HCT116 (cell line): ENCODE results near the gene A4GALT. TPM values are rescaled to one million over a fixed set of nuclear protein-coding genes. Genes with fewer than 3 reads are reported as not detected.
"Not testable (repeated sequence)": the region's sequence is repeated elsewhere in the genome, so short reads cannot be mapped to it uniquely, and the experiment has no call there.

ENCODE experiments used
- ATAC-seq: fragments of 200-7000 bp; cut with Tn5 transposase; 2 replicates; pipeline ENCODE4 v1.9.1; 2020; ENCODE audit warnings: mild to moderate bottlenecking, moderate library complexity
- BruUV-seq: library from RNA; stranded (reverse); fragments of 400-500 nt; replicated peaks from 2 replicates; lab custom pipeline; 2021; lab: Mats Ljungman, UMichigan
- CTCF ChIA-PET: fragments of 300-600 bp; sonication (Branson Sonifier 250); formaldehyde crosslinking; loops from one replicate; lab custom pipeline; 2021; ENCODE audit warnings: antibody characterized with exemption; lab: Charles Lee
- POLR2A ChIA-PET: fragments of 300-600, 350-600 bp; sonication (Branson Sonifier 250); formaldehyde crosslinking; loops from one replicate; lab custom pipeline; 2021; ENCODE audit warnings: antibody characterized with exemption; lab: Charles Lee
- RAD21 ChIA-PET, 2 experiments: fragments of 300-600 bp; sonication (Branson Sonifier 250); formaldehyde crosslinking; loops; one replicate each; lab custom pipeline; 2023; ENCODE audit warnings: low total read pairs in 2 of 2; ENCODE audit not compliant: uncharacterized antibody in 2 of 2, unreplicated experiment in 2 of 2, low non-redundant PET in 1 of 2; lab: Charles Lee
- DNase-seq: peaks from one replicate; pipeline ENCODE4 v3.0.0-alpha.2; 2010; ENCODE audit warnings: low read depth, low spot score
- H2AFZ ChIP-seq: fragments of 200-600 bp; shearing (Covaris generic), sonication (generic); 2 replicates; pipeline ENCODE4 v1.6.1; 2017; ENCODE audit warnings: low read depth, mixed run types, mixed read lengths, antibody characterized with exemption, low read length; ENCODE audit not compliant: poor library complexity, severe bottlenecking
- H3K27ac ChIP-seq: 2 replicates; pipeline ENCODE4 v1.5.1; 2012; ENCODE audit warnings: low read depth, low read length
- H3K27me3 ChIP-seq: fragments of 200-600 bp; sonication (generic); 2 replicates; pipeline ENCODE4 v1.6.1; 2016; ENCODE audit warnings: mixed run types, low read length, mixed read lengths; ENCODE audit not compliant: insufficient read depth
- H3K36me3 ChIP-seq, 2 experiments: fragments of 200-500 bp in 1 of 2; fragments of 200-600 bp in 1 of 2; sonication (Bioruptor generic) in 1 of 2; sonication (generic) in 1 of 2; 2 replicates each; pipeline versions ENCODE4 v1.5.1 to v1.6.1; 2014 to 2016; ENCODE audit warnings: low read length in 2 of 2, inconsistent platforms in 1 of 2, mixed read lengths in 1 of 2, mixed run types in 1 of 2; ENCODE audit not compliant: insufficient read depth in 2 of 2, control insufficient read depth in 1 of 2
- H3K4me1 ChIP-seq, 2 experiments: fragments of 200-600 bp in 1 of 2; sonication (generic) in 1 of 2; 2 replicates each; pipeline versions ENCODE4 v1.5.1 to v1.6.1; 2012 to 2017; ENCODE audit warnings: low read length in 2 of 2, inconsistent platforms in 1 of 2, mild to moderate bottlenecking in 1 of 2, mixed read lengths in 1 of 2, mixed run types in 1 of 2, moderate library complexity in 1 of 2; ENCODE audit not compliant: insufficient read depth in 2 of 2, control insufficient read depth in 1 of 2
- H3K4me2 ChIP-seq: fragments of 200-600 bp; sonication (generic); 2 replicates; pipeline ENCODE4 v1.6.1; 2017; ENCODE audit warnings: mixed run types, low read length, mixed read lengths
- H3K4me3 ChIP-seq, 2 experiments: fragments of 200-600 bp in 1 of 2; sonication (generic) in 1 of 2; replicated peaks in 1 of 2; 2 replicates each; pipeline ENCODE4 v1.5.1; 2011 to 2016; ENCODE audit warnings: low read length in 2 of 2, control low read depth in 1 of 2, low read depth in 1 of 2, mild to moderate bottlenecking in 1 of 2, mixed read lengths in 1 of 2, mixed run types in 1 of 2
- H3K79me2 ChIP-seq: fragments of 200-600 bp; sonication (generic); 2 replicates; pipeline ENCODE4 v1.6.1; 2017; ENCODE audit warnings: mild to moderate bottlenecking, mixed run types, low read length, moderate library complexity, mixed read lengths; ENCODE audit not compliant: insufficient read depth
- H3K9ac ChIP-seq: fragments of 200-600 bp; sonication (generic); 2 replicates; pipeline ENCODE4 v1.6.1; 2016; ENCODE audit warnings: low read length, mixed read lengths
- H3K9me2 ChIP-seq: fragments of 200-600 bp; sonication (generic), shearing (Covaris generic); 2 replicates; pipeline ENCODE4 v1.6.1; 2017; ENCODE audit warnings: mixed run types, mild to moderate bottlenecking, moderate library complexity; ENCODE audit not compliant: insufficient read depth
- H3K9me3 ChIP-seq, 2 experiments: fragments of 200-500 bp in 1 of 2; fragments of 200-600 bp in 1 of 2; sonication (Bioruptor generic) in 1 of 2; sonication (generic) in 1 of 2; 2 replicates each; pipeline ENCODE4 v1.6.1; 2014 to 2017; ENCODE audit warnings: low read length in 2 of 2, mixed read lengths in 2 of 2, inconsistent platforms in 1 of 2, low read depth in 1 of 2, mild to moderate bottlenecking in 1 of 2, mixed run types in 1 of 2, moderate library complexity in 1 of 2; ENCODE audit not compliant: control insufficient read depth in 1 of 2, insufficient read depth in 1 of 2
- H4K20me1 ChIP-seq: fragments of 200-600 bp; sonication (generic), shearing (Covaris generic); 2 replicates; pipeline ENCODE4 v1.6.1; 2017; ENCODE audit warnings: mixed run types, mild to moderate bottlenecking, moderate library complexity; ENCODE audit not compliant: insufficient read depth
- CBX3 ChIP-seq: IDR thresholded peaks from 2 replicates; pipeline ENCODE4 v1.6.1; 2012; ENCODE audit warnings: low read depth
- EGR1 ChIP-seq: IDR thresholded peaks from 2 replicates; pipeline ENCODE4 v1.6.1; 2012; ENCODE audit warnings: low read depth
- FOSL1 ChIP-seq: IDR thresholded peaks from 2 replicates; pipeline ENCODE4 v1.6.1; 2012; ENCODE audit warnings: low read depth
- JUND ChIP-seq: IDR thresholded peaks from 2 replicates; pipeline ENCODE4 v1.6.1; 2012
- MAX ChIP-seq: IDR thresholded peaks from 2 replicates; pipeline ENCODE4 v1.6.1; 2012
- POLR2A ChIP-seq: IDR thresholded peaks from 2 replicates; pipeline ENCODE4 v1.7.0; 2011; ENCODE audit warnings: borderline replicate concordance; ENCODE audit not compliant: insufficient read depth, insufficient read length; ENCODE audit errors: extremely low read depth
- RAD21 ChIP-seq: IDR thresholded peaks from 2 replicates; pipeline ENCODE4 v1.6.1; 2012; ENCODE audit warnings: low read depth, mild to moderate bottlenecking
- REST ChIP-seq: IDR thresholded peaks from 2 replicates; pipeline ENCODE4 v1.6.1; 2012; ENCODE audit warnings: low read depth
- SIN3A ChIP-seq: IDR thresholded peaks from 2 replicates; pipeline ENCODE4 v1.6.1; 2012; ENCODE audit warnings: low read depth
- SP1 ChIP-seq: IDR thresholded peaks from 2 replicates; pipeline ENCODE4 v1.6.1; 2012; ENCODE audit warnings: low read depth
- SRF ChIP-seq: IDR thresholded peaks from 2 replicates; pipeline ENCODE4 v1.6.1; 2012; ENCODE audit warnings: low read depth
- TCF7L2 ChIP-seq: IDR thresholded peaks from 2 replicates; pipeline ENCODE4 v1.7.0; 2011; ENCODE audit warnings: borderline replicate concordance, inconsistent platforms; ENCODE audit not compliant: insufficient read depth, insufficient read length; ENCODE audit errors: extremely low read depth
- YY1 ChIP-seq: IDR thresholded peaks from 2 replicates; pipeline ENCODE4 v1.6.1; 2011; ENCODE audit warnings: low read length, low read depth, moderate library complexity, mild to moderate bottlenecking; ENCODE audit not compliant: insufficient replicate concordance; ENCODE audit errors: extremely low read depth
- intact Hi-C: fragments of 100-400 bp; cut with micrococcal nuclease; formaldehyde crosslinking; loops from 2 replicates; pipeline ENCODE4 v1.10.0; 2022
- total RNA-seq: library from RNA; stranded (reverse); gene quantifications from one replicate; pipeline ENCODE4 v1.2.1, GENCODE V29; 2021; ENCODE audit not compliant: unreplicated experiment
- TF ChIP-seq, protein P1 (sequence below): IDR thresholded peaks from 2 replicates; pipeline ENCODE4 v1.6.1; 2012
- TF ChIP-seq, protein P2 (sequence below): IDR thresholded peaks from 2 replicates; pipeline ENCODE4 v1.6.1; 2011; ENCODE audit warnings: mild to moderate bottlenecking, low read length, moderate library complexity; ENCODE audit not compliant: insufficient replicate concordance; ENCODE audit errors: extremely low read depth

Gene A4GALT
- total RNA-seq, 1 experiment from 2014 or later, result 16.0 TPM

DNA sequence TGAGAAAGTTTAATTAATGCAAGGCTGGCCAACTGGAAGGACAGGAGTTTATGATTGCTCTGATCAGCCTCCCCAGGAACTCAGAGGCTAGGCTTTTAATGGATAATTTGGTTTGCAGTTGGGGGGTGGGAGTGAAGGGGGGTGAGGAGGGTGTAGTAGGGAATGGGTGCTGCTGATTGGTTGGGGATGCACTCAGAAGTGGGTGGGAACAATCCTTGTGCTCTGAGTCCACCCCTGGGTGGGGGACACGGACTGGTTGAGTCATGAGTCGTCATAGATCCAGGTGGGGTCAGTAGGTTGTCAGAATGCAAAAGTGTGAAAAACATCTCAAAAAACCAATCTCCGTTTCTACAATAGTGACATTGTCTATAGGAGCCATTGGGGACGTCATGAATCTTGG lies 50.6 kb downstream of the A4GALT start:
- Histone ChIP-seq H3K9me2 (no peaks in the 10 kb centered on the region), H3K4me3 (no peak overlapping the region), H4K20me1 (no peaks in the 10 kb centered on the region), H3K9me3 (no peaks in the 10 kb centered on the region), H3K9ac (no peak overlapping the region), H3K79me2 (no peaks in the 10 kb centered on the region), H3K36me3 (no peaks in the 10 kb centered on the region), H3K4me2 (no peak overlapping the region), H3K4me1 (peaks cover 4 to 20% of the 10 kb centered on the region in 2 experiments), H3K27ac (no peak overlapping the region), H2AFZ (no peak overlapping the region), H3K27me3 (no peaks in the 10 kb centered on the region)
- intact Hi-C loops, result no loop called here
- DNase-seq (no peak), ATAC-seq (no peak; the same call in 1 of the 2 replicates)
- TF ChIP-seq YY1, result no peak
- TF ChIP-seq FOSL1, result no peak
- TF ChIP-seq MAX, result no peak
- no peak for TF ChIP-seq REST
- TF ChIP-seq SRF, result no peak
- no peak for TF ChIP-seq JUND
- TF ChIP-seq, protein P1, sequence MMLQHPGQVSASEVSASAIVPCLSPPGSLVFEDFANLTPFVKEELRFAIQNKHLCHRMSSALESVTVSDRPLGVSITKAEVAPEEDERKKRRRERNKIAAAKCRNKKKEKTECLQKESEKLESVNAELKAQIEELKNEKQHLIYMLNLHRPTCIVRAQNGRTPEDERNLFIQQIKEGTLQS, result no peak
- no peak for TF ChIP-seq SP1
- no peak for TF ChIP-seq RAD21
- TF ChIP-seq TCF7L2, result no peak
- TF ChIP-seq CBX3, result no peak
- no peak for TF ChIP-seq POLR2A
- TF ChIP-seq, protein P2, sequence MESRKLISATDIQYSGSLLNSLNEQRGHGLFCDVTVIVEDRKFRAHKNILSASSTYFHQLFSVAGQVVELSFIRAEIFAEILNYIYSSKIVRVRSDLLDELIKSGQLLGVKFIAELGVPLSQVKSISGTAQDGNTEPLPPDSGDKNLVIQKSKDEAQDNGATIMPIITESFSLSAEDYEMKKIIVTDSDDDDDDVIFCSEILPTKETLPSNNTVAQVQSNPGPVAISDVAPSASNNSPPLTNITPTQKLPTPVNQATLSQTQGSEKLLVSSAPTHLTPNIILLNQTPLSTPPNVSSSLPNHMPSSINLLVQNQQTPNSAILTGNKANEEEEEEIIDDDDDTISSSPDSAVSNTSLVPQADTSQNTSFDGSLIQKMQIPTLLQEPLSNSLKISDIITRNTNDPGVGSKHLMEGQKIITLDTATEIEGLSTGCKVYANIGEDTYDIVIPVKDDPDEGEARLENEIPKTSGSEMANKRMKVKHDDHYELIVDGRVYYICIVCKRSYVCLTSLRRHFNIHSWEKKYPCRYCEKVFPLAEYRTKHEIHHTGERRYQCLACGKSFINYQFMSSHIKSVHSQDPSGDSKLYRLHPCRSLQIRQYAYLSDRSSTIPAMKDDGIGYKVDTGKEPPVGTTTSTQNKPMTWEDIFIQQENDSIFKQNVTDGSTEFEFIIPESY, result no peak
- no peak for TF ChIP-seq EGR1
- no peak for TF ChIP-seq SIN3A
- POLR2A ChIA-PET, result no interaction called here
- CTCF ChIA-PET, result no interaction called here
- RAD21 ChIA-PET, result no interaction called here
- no TSS peak for BruUV-seq

GRCh38 chr22:42666393-42666792 lies 54.3 kb downstream of the A4GALT start:
- BruUV-seq, intact Hi-C loops, H3K36me3 ChIP-seq, POLR2A ChIA-PET, DNase-seq, H3K4me3 ChIP-seq, H2AFZ ChIP-seq, H3K27me3 ChIP-seq, H3K9me3 ChIP-seq, H4K20me1 ChIP-seq, ATAC-seq, H3K9ac ChIP-seq, H3K79me2 ChIP-seq, H3K27ac ChIP-seq, H3K4me2 ChIP-seq, RAD21 ChIA-PET, H3K9me2 ChIP-seq: not testable (repeated sequence)
- CTCF ChIA-PET, result interaction anchor here (1.1 kb wide), 1 partner anchor 229 kb away, joined by 3 read pairs; no protein-coding TSS in a partner anchor
- peaks cover 4 to 16% of the 10 kb centered on the region in 2 experiments for H3K4me1 ChIP-seq
